Activated CD4-positive, alpha-beta T cell treated with anti-CD3 and anti-CD28 coated beads, Interleukin-2, amount 50 U/mL, for 48 hours (primary cell): Measurements from ENCODE around the gene MBTPS1.

Experiments used
- DNase-seq, 2 experiments: peaks; one replicate each; pipeline ENCODE4 v3.0.0-alpha.2; 2020

The MBTPS1 gene

GRCh38 chr16:84049403-84050060 lies 67.2 kb downstream of the MBTPS1 start:
- DNase-seq, result no peak

- no peak for DNase-seq
Measured at GRCh38 chr16:84048871-84049270, 67.9 kb downstream of the MBTPS1 start.

- no peak for DNase-seq
Measured at GRCh38 chr16:84048270-84048669, 68.5 kb downstream of the MBTPS1 start.

GRCh38 chr16:84047626-84048025 lies 69.1 kb downstream of the MBTPS1 start:
- DNase-seq, result no peak

- no peak for DNase-seq
Measured at GRCh38 chr16:84047206-84047605, 69.5 kb downstream of the MBTPS1 start.

- no peak for DNase-seq
Measured at GRCh38 chr16:84045818-84046470, 70.8 kb downstream of the MBTPS1 start.

- no peak for DNase-seq
Measured at GRCh38 chr16:84045001-84045817, 71.5 kb downstream of the MBTPS1 start.

- no peak for DNase-seq
Measured at GRCh38 chr16:84044118-84044488, 72.6 kb downstream of the MBTPS1 start.

- DNase-seq, result no peak
Measured at GRCh38 chr16:84043486-84044117, 73.1 kb downstream of the MBTPS1 start.

- no peak for DNase-seq
Measured at GRCh38 chr16:84042879-84043485, 73.8 kb downstream of the MBTPS1 start.

GRCh38 chr16:84042308-84042878 lies 74.3 kb downstream of the MBTPS1 start, which contains the start of gene SLC38A8:
SLC38A8 (minus strand) TSS chr16:84042795; CDS start chr16:84042157, 638 bp downstream.
- DNase-seq, result no peak

GRCh38 chr16:84041881-84042280 lies 74.9 kb downstream of the MBTPS1 start:
- no peak for DNase-seq

- no peak for DNase-seq
Measured at GRCh38 chr16:84040823-84041820, 75.6 kb downstream of the MBTPS1 start.

- DNase-seq, result no peak
Measured at GRCh38 chr16:84040226-84040822, 76.4 kb downstream of the MBTPS1 start.

GRCh38 chr16:84039696-84040095 lies 77.0 kb downstream of the MBTPS1 start:
- no peak for DNase-seq

- no peak for DNase-seq
Measured at GRCh38 chr16:84038469-84038868, 78.3 kb downstream of the MBTPS1 start.

GRCh38 chr16:84036982-84037425 lies 79.7 kb downstream of the MBTPS1 start:
- DNase-seq, result no peak

GRCh38 chr16:84036131-84036530 lies 80.6 kb downstream of the MBTPS1 start:
- DNase-seq, result no peak

- no peak for DNase-seq
Measured at GRCh38 chr16:84034516-84034915, 82.2 kb downstream of the MBTPS1 start.
